ENCODE measurements around the gene LYZL4. TPM values are rescaled to one million over a fixed set of nuclear protein-coding genes. Genes with fewer than 3 reads are reported as not detected.

Gene LYZL4
- total RNA-seq, 1 experiment from 2014 or later, result not detected

DNA sequence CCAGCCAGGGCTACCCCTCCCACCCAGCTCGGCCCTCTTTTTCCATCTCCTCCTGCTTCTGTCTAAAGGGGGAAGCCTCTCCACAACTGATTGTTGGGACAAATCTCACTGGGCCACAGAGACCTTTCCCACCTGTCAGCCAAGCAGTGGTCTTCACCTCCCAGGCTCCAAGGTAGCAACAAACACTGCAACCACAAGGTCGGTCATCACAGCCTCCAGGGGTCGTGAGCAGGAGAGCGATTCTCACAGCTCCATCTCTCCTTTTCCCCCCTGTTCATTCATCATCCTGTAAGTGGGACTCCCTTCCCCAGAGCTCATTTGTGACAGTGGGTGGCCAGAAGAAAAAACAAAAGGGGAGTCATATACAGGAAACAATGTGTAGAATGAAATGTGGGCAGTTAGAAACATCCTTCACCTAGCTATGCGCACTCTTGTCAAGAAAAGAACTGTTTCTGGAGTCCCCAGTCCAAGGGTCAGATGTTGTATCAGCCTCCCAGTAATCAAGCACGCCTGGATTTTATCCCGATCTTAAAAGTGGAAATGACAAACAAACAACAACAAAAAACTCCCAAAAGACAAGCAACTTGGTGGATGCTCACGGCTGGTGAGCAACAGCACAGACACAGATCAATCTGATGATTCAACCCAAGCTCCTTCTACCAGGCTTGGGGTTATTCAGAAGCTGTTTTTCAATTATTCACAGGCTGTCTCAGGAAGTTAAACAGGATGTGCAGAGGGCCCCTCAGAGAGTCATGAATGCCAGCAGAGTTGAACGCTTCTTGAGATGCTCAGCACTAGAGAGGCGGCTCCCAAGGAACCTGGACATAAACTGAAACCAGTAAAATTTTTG is 22.4 kb downstream of the LYZL4 start:
- H3K36me3 ChIP-seq (ENCODE audit: low read depth, low read length), result no peaks in the 10 kb centered on the region
- no peak overlapping the region for H3K4me2 ChIP-seq (ENCODE audit: low read length)
- no TSS peak for BruUV-seq (replicated peaks)
- intact Hi-C loops (cut with micrococcal nuclease), result no loop called here
- H3K4me3 ChIP-seq (ENCODE audit: low read length), result no peak overlapping the region
- H3K9me3 ChIP-seq (ENCODE audit: low read length), result no peaks in the 10 kb centered on the region
- H3K27ac ChIP-seq (ENCODE audit: low read length), result no peak overlapping the region
- no peaks in the 10 kb centered on the region for H3K9me2 ChIP-seq (replicated peaks; ENCODE audit: low read length)
- TF ChIP-seq EZH2 (IDR thresholded peaks at IDR 0.05; ENCODE audit: low read length, unreplicated experiment) (no peak), CTCF (conservative IDR thresholded peaks at IDR 0.05; ENCODE audit: low read depth, low read length) (no peak), EZH2phosphoT487 (IDR thresholded peaks at IDR 0.05; ENCODE audit: borderline replicate concordance, low read length) (no peak)
- H3K4me1 ChIP-seq (ENCODE audit: insufficient read depth, low read length), result no peaks in the 10 kb centered on the region
- ChIA-PET POLR2A (ENCODE audit: unreplicated experiment) (no interaction called here), CTCF (interaction anchor here (0.5 kb wide), 1 partner anchor 77 kb away, joined by 3 read pairs; no protein-coding TSS in a partner anchor)
- H3K9ac ChIP-seq (ENCODE audit: low read length), result no peak overlapping the region
- ATAC-seq (peak; percentile 29), DNase-seq (peak; percentile 10)
- H3F3A ChIP-seq (ENCODE audit: low read length, unreplicated experiment), result no peaks in the 10 kb centered on the region
- no peak overlapping the region for H2AFZ ChIP-seq (ENCODE audit: low read length)
- no peaks in the 10 kb centered on the region for H4K20me1 ChIP-seq (ENCODE audit: low read length)
- H3K79me2 ChIP-seq (ENCODE audit: low read length), result no peaks in the 10 kb centered on the region
- peaks cover 87% of the 10 kb centered on the region for H3K27me3 ChIP-seq (ENCODE audit: low read length)

DNA sequence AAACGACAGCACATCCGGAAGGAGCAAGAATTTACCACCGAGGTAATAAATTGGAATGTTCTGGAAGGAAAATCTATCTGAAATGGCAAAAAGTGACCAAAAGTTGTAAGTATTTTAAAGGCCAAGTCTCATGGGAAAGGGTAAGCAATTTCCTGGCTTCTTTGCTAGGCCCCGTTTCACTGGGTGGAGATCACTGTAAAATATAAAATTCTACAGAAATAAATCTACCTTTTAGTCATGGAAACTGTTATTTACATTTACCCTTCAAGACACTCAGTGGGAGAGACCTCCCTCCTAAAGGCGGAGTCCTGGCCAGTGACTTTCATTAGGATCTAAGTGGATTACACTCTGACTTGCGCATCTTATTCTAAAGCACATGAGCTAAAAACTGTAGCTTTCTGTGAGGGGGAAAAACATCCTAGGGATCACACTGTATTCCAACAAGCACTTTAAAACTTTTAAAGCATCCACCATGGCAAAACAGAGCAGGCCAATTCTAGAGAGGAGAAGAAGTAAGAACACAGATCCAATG is 28.8 kb downstream of the LYZL4 start:
- CTCF ChIA-PET, result no interaction called here

More for the DNA sequence above, 28.8 kb downstream of the LYZL4 start:
- no peak overlapping the region for H3K27ac ChIP-seq (ENCODE audit: low read length)
- POLR2A ChIA-PET (ENCODE audit: unreplicated experiment), result no interaction called here
- H3F3A ChIP-seq (ENCODE audit: low read length, unreplicated experiment), result no peaks in the 10 kb centered on the region
- H2AFZ ChIP-seq (ENCODE audit: low read length), result no peak overlapping the region
- H3K4me2 ChIP-seq (ENCODE audit: low read length), result no peak overlapping the region
- peaks cover 28% of the 10 kb centered on the region for H3K27me3 ChIP-seq (ENCODE audit: low read length)
- DNase-seq (no peak), ATAC-seq (no peak)
- no peak for TF ChIP-seq CTCF (conservative IDR thresholded peaks at IDR 0.05; ENCODE audit: low read depth, low read length)
- TF ChIP-seq EZH2phosphoT487 (IDR thresholded peaks at IDR 0.05; ENCODE audit: borderline replicate concordance, low read length), result no peak
- no peak for TF ChIP-seq EZH2 (IDR thresholded peaks at IDR 0.05; ENCODE audit: low read length, unreplicated experiment)
- no peaks in the 10 kb centered on the region for H3K79me2 ChIP-seq (ENCODE audit: low read length)
- H3K4me3 ChIP-seq (ENCODE audit: low read length), result no peak overlapping the region
- H4K20me1 ChIP-seq (ENCODE audit: low read length), result no peaks in the 10 kb centered on the region
- no peaks in the 10 kb centered on the region for H3K9me3 ChIP-seq (ENCODE audit: low read length)
- H3K36me3 ChIP-seq (ENCODE audit: low read depth, low read length), result no peaks in the 10 kb centered on the region
- H3K4me1 ChIP-seq (ENCODE audit: insufficient read depth, low read length), result peaks cover 4% of the 10 kb centered on the region
- no peaks in the 10 kb centered on the region for H3K9me2 ChIP-seq (replicated peaks; ENCODE audit: low read length)
- intact Hi-C loops (cut with micrococcal nuclease), result no loop called here
- BruUV-seq (replicated peaks), result no TSS peak
- no peak overlapping the region for H3K9ac ChIP-seq (ENCODE audit: low read length)
